IMR-90 (cell line): ENCODE results near the gene CAMKMT. TPM values are rescaled to one million over a fixed set of nuclear protein-coding genes. Genes with fewer than 3 reads are reported as not detected.

ENCODE experiments used
- ATAC-seq: fragments of 200-7000 bp; cut with Tn5 transposase; 2 replicates; pipeline ENCODE4 v1.9.1; 2020; ENCODE audit warnings: low read depth, mild to moderate bottlenecking, moderate library complexity
- BruUV-seq: library from RNA; stranded (reverse); fragments of 400-500 nt; replicated peaks from 2 replicates; lab custom pipeline; 2021; lab: Mats Ljungman, UMichigan
- CTCF ChIA-PET: fragments of 300-600 bp; formaldehyde crosslinking; extraction: SDS; loops from one replicate; lab custom pipeline; 2021; ENCODE audit warnings: antibody characterized with exemption; lab: Yijun Ruan, JAX
- POLR2A ChIA-PET: fragments of 300-600 bp; sonication (Branson Sonifier 250); formaldehyde crosslinking; loops from one replicate; lab custom pipeline; 2022; ENCODE audit warnings: antibody characterized with exemption; ENCODE audit not compliant: unreplicated experiment; lab: Charles Lee
- DNase-seq: peaks from one replicate; pipeline ENCODE4 v3.0.0; 2013
- H2AFZ ChIP-seq: replicated peaks from 2 replicates; pipeline ENCODE3; 2013; ENCODE audit warnings: low read length, mild to moderate bottlenecking; ENCODE audit not compliant: poor library complexity
- H2AK5ac ChIP-seq: 2 replicates; pipeline ENCODE4 v1.6.1; 2013; ENCODE audit warnings: low read depth, low read length, inconsistent platforms
- H2AK9ac ChIP-seq: replicated peaks from 2 replicates; pipeline ENCODE3; 2013; ENCODE audit warnings: mild to moderate bottlenecking, low read depth, low read length, moderate library complexity; ENCODE audit not compliant: poor library complexity
- H2BK120ac ChIP-seq: 2 replicates; pipeline ENCODE4 v1.6.1; 2013; ENCODE audit warnings: low read depth, low read length, inconsistent platforms
- H2BK15ac ChIP-seq: 3 replicates; pipeline ENCODE4 v1.6.1; 2013; ENCODE audit warnings: low read depth, low read length, inconsistent platforms
- H2BK20ac ChIP-seq: 2 replicates; pipeline ENCODE4 v1.6.1; 2013; ENCODE audit warnings: low read depth, mild to moderate bottlenecking, inconsistent platforms, low read length, moderate library complexity
- H2BK5ac ChIP-seq: 2 replicates; pipeline ENCODE4 v1.6.1; 2013; ENCODE audit warnings: mild to moderate bottlenecking, low read depth, low read length, inconsistent platforms; ENCODE audit not compliant: poor library complexity, severe bottlenecking
- H3K14ac ChIP-seq: replicated peaks from 2 replicates; pipeline ENCODE4 v1.6.1; 2013; ENCODE audit warnings: low read depth, low read length, inconsistent platforms
- H3K18ac ChIP-seq: 2 replicates; pipeline ENCODE4 v1.6.1; 2013; ENCODE audit warnings: low read depth, low read length, control low read depth
- H3K23ac ChIP-seq: 2 replicates; pipeline ENCODE4 v1.6.1; 2013; ENCODE audit warnings: low read depth, low read length, inconsistent platforms
- H3K27ac ChIP-seq: 2 replicates; pipeline ENCODE4 v1.5.1; 2013; ENCODE audit warnings: mild to moderate bottlenecking, control low read depth, low read length; ENCODE audit not compliant: insufficient read depth
- H3K27me3 ChIP-seq: 2 replicates; pipeline ENCODE4 v1.6.1; 2013; ENCODE audit warnings: low read length; ENCODE audit not compliant: control insufficient read depth, insufficient read depth
- H3K36me3 ChIP-seq: 2 replicates; pipeline ENCODE4 v1.6.1; 2013; ENCODE audit warnings: low read length, mixed read lengths; ENCODE audit not compliant: control insufficient read depth, insufficient read depth
- H3K4ac ChIP-seq: 2 replicates; pipeline ENCODE4 v1.6.1; 2013; ENCODE audit warnings: low read depth, low read length, inconsistent platforms
- H3K4me1 ChIP-seq: 2 replicates; pipeline ENCODE4 v1.6.1; 2013; ENCODE audit warnings: low read length, mixed read lengths; ENCODE audit not compliant: control insufficient read depth, insufficient read depth
- H3K4me2 ChIP-seq: 2 replicates; pipeline ENCODE4 v1.6.1; 2013; ENCODE audit warnings: low read depth, mild to moderate bottlenecking, control low read depth, low read length, moderate library complexity
- H3K4me3 ChIP-seq: 2 replicates; pipeline ENCODE4 v1.5.1; 2013; ENCODE audit warnings: low read depth, mild to moderate bottlenecking, control low read depth, low read length, moderate library complexity; ENCODE audit not compliant: insufficient read depth
- H3K56ac ChIP-seq: 2 replicates; pipeline ENCODE4 v1.6.1; 2013; ENCODE audit warnings: low read length, inconsistent platforms; ENCODE audit not compliant: insufficient read depth; ENCODE audit errors: extremely low read depth
- H3K79me1 ChIP-seq, 2 experiments: 2 replicates each; pipeline ENCODE4 v1.6.1; 2013; ENCODE audit warnings: low read length in 2 of 2, inconsistent platforms in 1 of 2, low read depth in 1 of 2
- H3K9ac ChIP-seq: 2 replicates; pipeline ENCODE4 v1.6.1; 2013; ENCODE audit warnings: low read depth, low read length, control low read depth
- H3K9me1 ChIP-seq: 2 replicates; pipeline ENCODE4 v1.6.1; 2013; ENCODE audit warnings: low read length, inconsistent platforms; ENCODE audit not compliant: insufficient read depth
- H3K9me3 ChIP-seq: 2 replicates; pipeline ENCODE4 v1.6.1; 2013; ENCODE audit warnings: low read length; ENCODE audit not compliant: control insufficient read depth, insufficient read depth
- H4K20me1 ChIP-seq: 2 replicates; pipeline ENCODE4 v1.6.1; 2013; ENCODE audit warnings: low read length, inconsistent platforms; ENCODE audit not compliant: insufficient read depth
- H4K5ac ChIP-seq: 2 replicates; pipeline ENCODE4 v1.6.1; 2013; ENCODE audit warnings: mild to moderate bottlenecking, low read depth, low read length, control low read depth
- H4K8ac ChIP-seq, 2 experiments: 2 replicates each; pipeline ENCODE4 v1.6.1; 2013; ENCODE audit warnings: low read depth in 2 of 2, low read length in 2 of 2, control low read depth in 1 of 2, inconsistent platforms in 1 of 2
- H4K91ac ChIP-seq: 2 replicates; pipeline ENCODE4 v1.6.1; 2013; ENCODE audit warnings: low read depth, low read length, inconsistent platforms; ENCODE audit not compliant: insufficient read depth
- FOS ChIP-seq: fragments of 150-350 bp; IDR thresholded peaks from 2 replicates; pipeline ENCODE4 v1.6.1; 2016; ENCODE audit warnings: low read depth, low read length
- POLR2A ChIP-seq: IDR thresholded peaks from 2 replicates; pipeline ENCODE4 v1.6.1; 2012; ENCODE audit warnings: mild to moderate bottlenecking, low read depth, low read length
- SMC3 ChIP-seq: fragments of 150-350 bp; IDR thresholded peaks from 2 replicates; pipeline ENCODE4 v1.6.1; 2016; ENCODE audit warnings: low read depth, mild to moderate bottlenecking, antibody characterized with exemption, low read length, moderate library complexity
- WGBS, 2 experiments: methylation state at CpG; one replicate each; pipeline versions ENCODE4 v1.1.5 to v1.1.7; 2013; ENCODE audit warnings: missing lambda C conversion rate in 2 of 2; ENCODE audit not compliant: insufficient read length in 1 of 2; ENCODE audit errors: extremely low coverage in 2 of 2; 5-methylcytosine and 5-hydroxymethylcytosine counted together
- dilution Hi-C: fragments of 300-500 bp; cut with HindIII; formaldehyde crosslinking; loops from one replicate; pipeline ENCODE4 v1.14.3; 2018; ENCODE audit warnings: low sequenced_read_pairs; ENCODE audit not compliant: unreplicated experiment
- in situ Hi-C: fragments of 300-500 bp; cut with MboI; formaldehyde crosslinking; loops from 3 replicates; pipeline ENCODE4 v1.14.3; 2019; ENCODE audit warnings: low sequenced_read_pairs, inconsistent platforms, mixed read lengths
- intact Hi-C: fragments of 100-400 bp; cut with micrococcal nuclease; formaldehyde crosslinking; loops from 2 replicates; pipeline ENCODE4 v1.10.0; 2022
- polyA plus RNA-seq, 3 experiments: library from polyadenylated mRNA; depleted of rRNA; stranded (reverse); fragments of >200 nt; gene quantifications; 2 replicates each; pipeline ENCODE4 v1.2.3, GENCODE V29; 2012; ENCODE audit warnings: low replicate concordance in 1 of 3
- total RNA-seq: library from RNA; depleted of rRNA; stranded (reverse); fragments of >200 nt; gene quantifications from 2 replicates; pipeline ENCODE4 v1.2.3, GENCODE V29; 2012
- TF ChIP-seq, protein P1 (sequence below): fragments of 150-350 bp; IDR thresholded peaks from 2 replicates; pipeline ENCODE4 v1.6.1; 2016; ENCODE audit warnings: low read depth, mild to moderate bottlenecking, low read length, moderate library complexity, borderline replicate concordance

Gene CAMKMT
- total and polyA plus RNA-seq, 2 of the 4 experiments (the other 2 are of a cell fraction), result 4.4 to 6.8 TPM

DNA sequence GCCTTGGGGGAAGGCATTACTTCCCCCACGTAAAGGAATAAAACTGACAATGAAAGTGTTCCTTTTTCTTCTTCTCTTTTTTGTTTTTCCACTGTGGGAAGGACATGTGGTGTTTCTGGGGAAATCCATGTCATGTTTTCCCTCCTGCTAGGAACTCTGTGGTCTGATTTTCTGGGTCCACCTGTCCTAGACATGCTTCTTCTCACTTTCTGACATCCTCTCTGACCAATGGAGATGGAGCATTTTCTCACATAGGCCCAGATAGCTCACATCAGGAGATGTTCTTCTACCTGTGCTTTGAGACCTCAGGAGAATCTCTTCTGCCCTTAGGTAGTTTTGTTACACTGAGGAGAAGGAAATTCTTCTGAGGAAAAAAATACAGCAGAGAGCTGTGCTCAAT, 327.8 kb downstream of the CAMKMT start:
- Histone ChIP-seq H2BK5ac (no peak overlapping the region), H3K18ac (no peak overlapping the region), H3K36me3 (no peaks in the 10 kb centered on the region), H3K27me3 (no peaks in the 10 kb centered on the region), H3K14ac (no peak overlapping the region), H3K23ac (no peak overlapping the region), H3K4me2 (no peak overlapping the region), H4K5ac (no peak overlapping the region), H3K9me1 (no peaks in the 10 kb centered on the region), H3K27ac (no peak overlapping the region), H2AK9ac (no peak overlapping the region), H3K4ac (no peak overlapping the region), H3K4me1 (no peaks in the 10 kb centered on the region), H3K9me3 (no peaks in the 10 kb centered on the region), H3K4me3 (no peak overlapping the region), H4K91ac (no peak overlapping the region), H4K20me1 (no peaks in the 10 kb centered on the region), H3K9ac (no peak overlapping the region), H2BK20ac (no peak overlapping the region), H2AFZ (no peak overlapping the region), H2BK15ac (no peak overlapping the region), H3K79me1 (no peaks in the 10 kb centered on the region), H4K8ac (no peak overlapping the region), H2BK120ac (no peak overlapping the region), H2AK5ac (no peak overlapping the region), H3K56ac (no peak overlapping the region)
- in situ Hi-C loops (no loop called here), dilution Hi-C loops (no loop called here), intact Hi-C loops (no loop called here)
- no peak for DNase-seq
- ATAC-seq, result no peak
- no CpG with 5 or more reads among the region's 1 CpG for WGBS, 2 experiments
- CTCF ChIA-PET, result no interaction called here
- POLR2A ChIA-PET, result interaction anchor here (0.6 kb wide), 1 partner anchor 8 kb away, joined by 3 read pairs; no protein-coding TSS in a partner anchor
- BruUV-seq, result no TSS peak
- TF ChIP-seq FOS (no peak), POLR2A (no peak), SMC3 (no peak)
- TF ChIP-seq, protein P1, sequence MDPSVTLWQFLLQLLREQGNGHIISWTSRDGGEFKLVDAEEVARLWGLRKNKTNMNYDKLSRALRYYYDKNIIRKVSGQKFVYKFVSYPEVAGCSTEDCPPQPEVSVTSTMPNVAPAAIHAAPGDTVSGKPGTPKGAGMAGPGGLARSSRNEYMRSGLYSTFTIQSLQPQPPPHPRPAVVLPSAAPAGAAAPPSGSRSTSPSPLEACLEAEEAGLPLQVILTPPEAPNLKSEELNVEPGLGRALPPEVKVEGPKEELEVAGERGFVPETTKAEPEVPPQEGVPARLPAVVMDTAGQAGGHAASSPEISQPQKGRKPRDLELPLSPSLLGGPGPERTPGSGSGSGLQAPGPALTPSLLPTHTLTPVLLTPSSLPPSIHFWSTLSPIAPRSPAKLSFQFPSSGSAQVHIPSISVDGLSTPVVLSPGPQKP, result no peak
